Lung microvascular endothelial cell (primary cell): ENCODE data around the gene PYHIN1. TPM values are rescaled to one million over a fixed set of nuclear protein-coding genes. Genes with fewer than 3 reads are reported as not detected.
A peak's percentile ranks its signal among the peaks of the same experiment; 100 is the strongest.
"Not testable (repeated sequence)": the region's sequence is repeated elsewhere in the genome, so short reads cannot be mapped to it uniquely, and the experiment has no call there.

Experiments
- DNase-seq, 2 donors: peaks; one replicate each; pipeline versions ENCODE4 v3.0.0 to v3.0.0-alpha.2; 2010; ENCODE audit warnings: low read depth in 2 of 2
- total RNA-seq: library from RNA; depleted of rRNA; stranded (reverse); fragments of >200 nt; gene quantifications from 2 replicates; pipeline ENCODE4 v1.2.1, GENCODE V29; 2014

PYHIN1 gene
- total RNA-seq, 1 donor from 2014 or later, result not detected

DNA sequence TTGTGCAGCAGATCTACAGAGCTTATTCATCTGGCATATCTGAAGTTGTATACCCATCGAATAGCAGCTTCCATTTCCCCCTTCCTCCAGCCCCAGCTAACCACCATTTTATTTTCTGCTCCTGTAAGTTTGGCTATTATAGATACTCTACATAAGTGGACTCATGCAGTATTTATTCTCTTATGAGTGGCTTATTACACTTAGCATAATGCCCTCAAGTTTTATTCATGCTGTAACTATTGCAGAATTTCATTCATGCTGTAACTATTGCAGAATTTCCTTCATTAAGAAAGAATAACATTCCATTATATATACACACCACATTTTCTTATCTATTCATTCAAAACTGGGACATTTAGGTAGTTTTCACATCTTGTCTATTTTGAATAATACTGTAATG is 47.9 kb downstream of the PYHIN1 start:
- DNase-seq, result no peak

DNA sequence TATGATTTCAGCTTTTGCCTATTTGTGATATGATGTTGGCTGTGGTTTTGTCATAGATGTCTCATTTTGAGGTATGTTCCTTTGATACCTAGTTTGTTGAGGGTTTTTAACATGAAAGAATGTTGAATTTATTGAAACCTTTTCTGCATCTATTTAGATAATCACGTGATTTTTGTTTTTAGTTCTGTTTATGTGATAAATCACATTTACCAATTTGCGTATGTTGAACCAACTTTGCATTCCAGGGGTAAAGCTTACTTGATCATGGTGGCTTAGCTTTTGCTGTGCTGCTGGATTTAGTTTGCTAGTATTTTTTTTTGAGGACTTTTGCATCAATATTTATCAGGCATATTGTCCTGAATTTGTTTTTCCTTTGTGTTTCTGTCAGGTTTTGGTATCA is 51.9 kb downstream of the PYHIN1 start:
- DNase-seq, result no peak

DNA sequence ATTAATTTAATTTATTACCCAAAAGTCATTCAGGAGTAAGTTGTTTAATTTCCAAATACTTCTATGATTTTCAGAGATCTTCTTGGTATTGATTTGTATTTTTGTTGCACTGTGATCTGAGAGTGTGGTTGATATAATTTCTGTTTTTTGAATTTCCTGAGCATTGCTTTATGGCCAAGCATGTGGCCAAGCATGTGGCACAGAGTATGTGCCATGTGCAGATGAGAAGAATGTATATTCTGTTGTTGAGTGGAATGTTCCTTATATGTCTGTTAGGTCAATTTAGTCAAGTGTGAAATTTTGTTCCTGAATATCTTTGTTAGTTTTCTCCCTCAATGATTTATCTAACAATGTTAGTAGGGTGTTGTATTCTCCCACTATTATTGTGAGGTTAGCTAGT is 53.0 kb downstream of the PYHIN1 start:
- DNase-seq, result no peak

DNA sequence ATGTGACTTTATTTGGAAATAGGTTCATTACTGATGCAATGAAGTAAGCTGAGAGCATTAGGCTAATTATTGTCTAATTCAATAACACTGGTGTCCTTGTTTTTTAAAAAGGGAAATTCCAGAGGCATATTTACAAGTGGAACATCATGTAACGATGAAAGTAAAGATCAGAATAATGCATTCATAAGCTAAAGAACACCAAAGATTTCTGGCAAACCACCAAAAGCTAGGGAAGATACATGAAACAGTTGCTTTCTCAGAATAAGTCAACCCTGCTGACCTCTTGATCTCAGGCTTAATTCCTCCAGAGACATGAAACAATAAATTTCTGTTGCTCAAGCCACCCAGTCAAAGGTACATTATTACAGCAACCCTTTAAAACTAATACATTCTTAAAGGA is 58.1 kb downstream of the PYHIN1 start:
- no peak for DNase-seq

DNA sequence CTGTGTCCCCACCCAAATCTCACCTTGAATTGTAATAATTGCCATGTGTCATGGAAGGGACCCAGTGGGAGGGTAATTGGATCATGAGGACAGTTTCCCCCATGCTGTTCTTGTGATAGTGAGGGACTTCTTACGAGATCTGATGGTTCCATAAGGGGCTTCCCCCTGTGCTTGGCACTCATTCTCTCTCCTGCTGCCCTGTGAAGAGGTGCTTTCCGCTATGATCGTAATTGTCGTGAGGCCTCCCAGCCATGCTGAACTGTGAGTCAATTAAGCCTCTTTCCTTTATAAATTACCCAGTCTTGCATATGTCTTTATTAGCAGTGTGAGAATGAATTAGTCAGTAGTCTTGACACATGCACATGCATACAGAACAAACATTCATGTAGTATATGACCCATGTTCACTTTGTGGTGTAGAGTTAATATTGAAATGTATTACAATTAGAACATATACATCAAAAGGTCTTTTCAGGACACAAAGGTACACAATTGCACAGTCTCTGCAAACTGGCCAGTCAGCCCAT is 61.5 kb downstream of the PYHIN1 start:
- no peak for DNase-seq

DNA sequence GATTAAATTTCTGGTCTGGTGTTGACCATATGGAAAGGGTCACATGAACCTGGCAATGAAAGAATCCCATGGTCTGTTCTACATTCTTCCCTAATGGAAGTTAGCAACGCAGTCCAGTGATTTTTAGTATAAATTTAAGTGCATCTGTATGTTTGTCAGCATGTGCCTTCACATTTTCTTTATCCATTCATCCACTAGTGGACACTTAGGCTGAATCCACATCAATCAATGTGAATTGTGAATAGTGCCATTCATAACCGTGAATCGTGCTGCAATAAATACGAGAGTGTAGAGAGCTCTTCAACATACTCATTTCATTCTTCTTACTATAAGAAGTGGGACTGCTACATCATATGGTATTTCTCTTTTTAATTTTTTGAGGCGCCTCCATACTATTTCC is 65.6 kb downstream of the PYHIN1 start:
- DNase-seq, result no peak

DNA sequence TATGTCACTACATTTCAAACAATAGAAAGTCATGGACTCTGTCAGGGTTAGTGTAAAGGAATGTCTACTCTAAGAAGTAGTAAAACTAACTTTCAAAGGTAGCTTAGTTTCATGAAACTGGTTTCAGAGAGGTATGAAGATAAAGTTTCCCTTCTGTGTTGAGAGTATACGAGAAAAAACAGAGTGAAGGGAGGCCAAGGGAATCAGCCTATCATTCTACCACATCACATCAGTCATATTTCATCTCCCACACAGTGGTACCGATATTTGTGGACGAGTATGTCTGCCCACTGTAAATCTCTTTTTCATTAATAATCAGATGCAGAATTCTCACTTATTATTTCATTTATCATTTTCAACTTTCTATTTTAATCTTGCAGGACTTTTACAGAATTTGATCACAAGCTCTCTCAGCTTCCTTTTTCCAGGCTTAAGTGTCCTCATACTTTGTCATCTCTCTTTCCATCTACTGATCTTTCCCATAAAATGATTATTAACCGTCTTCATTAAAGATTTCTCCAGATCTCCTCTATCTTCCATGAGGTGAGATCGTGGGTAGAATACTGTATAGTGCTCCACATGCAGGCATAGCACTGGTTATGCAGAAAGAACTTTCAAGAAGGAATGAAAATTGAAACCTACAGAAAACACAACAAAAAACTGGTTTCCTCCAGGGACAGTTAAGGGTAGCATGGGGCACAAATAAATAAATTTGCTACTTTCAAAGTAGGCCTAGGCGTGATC is 66.9 kb downstream of the PYHIN1 start:
- no peak for DNase-seq

DNA sequence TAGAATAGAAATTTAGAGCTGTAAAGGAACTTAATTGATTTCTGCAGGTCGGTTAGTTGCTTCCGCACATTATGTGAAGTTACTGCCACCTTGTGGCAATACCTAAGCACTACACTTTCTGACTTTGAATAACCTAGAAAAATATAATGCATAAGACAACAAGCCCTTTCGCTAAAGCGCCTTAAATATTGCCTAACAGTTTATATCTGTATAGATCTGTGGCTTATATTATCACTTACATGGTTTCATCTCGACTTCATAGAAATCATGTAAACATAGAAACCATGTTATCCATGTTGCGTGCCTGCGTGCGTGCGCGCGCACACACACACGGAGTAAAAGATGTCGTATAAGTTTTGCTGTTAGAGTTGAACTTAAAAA is 67.4 kb downstream of the PYHIN1 start:
- DNase-seq, result peak; percentile 65 to 78

DNA sequence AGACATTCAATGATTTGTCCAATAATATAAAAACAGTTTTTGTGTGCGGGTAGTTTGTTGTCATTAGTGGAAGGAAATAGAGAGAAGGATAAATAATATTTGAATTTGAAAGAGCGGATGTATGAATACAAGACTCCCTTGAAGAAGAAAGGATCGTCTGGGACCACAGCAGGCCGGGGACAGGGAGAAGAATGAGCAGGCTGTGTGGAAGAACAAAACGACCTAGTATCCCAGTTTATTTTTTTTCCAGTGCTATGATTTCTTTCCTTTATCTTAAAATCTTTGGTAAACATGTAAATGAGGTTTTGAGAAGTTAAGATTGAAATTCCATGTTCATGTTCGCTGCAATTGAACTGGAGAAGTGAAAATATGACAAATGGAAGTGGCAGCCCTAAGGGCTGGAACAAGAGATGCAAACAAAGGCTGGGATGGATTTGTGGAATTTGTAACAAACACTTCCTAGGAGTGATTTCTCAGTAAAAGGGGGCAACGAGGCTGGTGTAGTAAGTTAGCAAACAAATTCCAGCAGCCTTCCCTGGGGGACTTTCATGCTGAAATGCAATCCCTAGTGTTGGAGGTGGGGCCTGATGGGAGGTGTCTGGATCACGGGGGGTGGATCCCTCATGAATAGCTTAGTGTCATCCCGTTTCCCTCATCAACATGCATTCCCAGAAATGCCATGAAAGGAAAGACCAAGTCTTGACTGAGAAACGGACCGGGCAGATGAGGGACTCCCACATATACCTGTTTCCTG is 68.1 kb downstream of the PYHIN1 start:
- peak; percentile 95 to 97 for DNase-seq

DNA sequence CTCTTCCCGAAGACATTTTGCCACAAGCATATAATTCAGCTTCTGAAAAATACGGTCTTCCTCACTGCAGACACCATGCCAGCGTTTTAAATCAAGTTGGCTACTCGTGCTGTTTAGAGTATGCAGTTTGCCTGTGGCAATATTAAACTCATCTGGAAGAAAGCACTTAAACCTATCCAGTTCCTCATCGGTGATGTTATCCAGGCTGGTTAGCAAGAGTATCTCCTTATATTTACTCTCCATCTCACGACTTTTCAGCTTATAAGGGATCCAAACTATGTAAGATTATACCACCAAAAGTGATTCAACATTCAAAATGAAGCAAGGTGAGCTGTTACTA is 68.7 kb downstream of the PYHIN1 start:
- no peak for DNase-seq

DNA sequence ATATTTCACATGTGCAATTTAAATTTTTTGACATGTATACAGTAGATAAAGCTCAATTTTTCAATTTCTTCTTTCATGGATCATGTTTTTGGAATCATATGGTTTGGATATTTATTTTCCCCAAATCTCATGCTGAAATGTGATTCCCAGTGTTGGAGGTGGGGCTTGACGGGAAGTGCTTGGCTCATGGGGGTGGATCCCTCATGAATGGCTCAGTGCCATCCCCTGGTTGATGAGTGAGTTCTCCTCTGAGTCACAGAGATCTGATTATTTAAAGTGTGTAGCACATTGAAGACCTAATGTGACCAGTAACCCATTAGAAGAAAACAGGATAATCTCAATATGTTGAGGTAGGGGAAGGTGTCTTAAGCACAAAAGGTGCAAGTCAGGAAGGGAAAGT is 69.3 kb downstream of the PYHIN1 start:
- peak; percentile 94 to 96 for DNase-seq

DNA sequence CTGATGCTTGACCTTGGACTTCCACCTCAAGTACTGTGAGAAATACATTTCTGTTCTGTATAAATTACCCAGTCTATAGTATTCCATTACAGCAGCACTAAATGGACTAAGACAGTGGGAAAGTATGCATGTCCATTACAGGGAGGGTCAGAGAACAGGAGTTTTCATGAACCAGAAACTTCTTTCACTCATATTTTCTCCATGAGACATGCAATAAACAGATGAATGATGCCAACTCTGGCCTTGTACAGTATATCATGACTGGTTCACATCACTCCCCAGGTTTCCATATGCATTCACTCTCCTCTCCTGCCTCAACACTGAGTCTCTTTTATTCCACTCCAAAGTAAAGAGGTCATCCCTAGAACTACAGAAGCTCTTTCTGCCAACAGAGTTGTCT is 73.8 kb downstream of the PYHIN1 start:
- no peak for DNase-seq

DNA sequence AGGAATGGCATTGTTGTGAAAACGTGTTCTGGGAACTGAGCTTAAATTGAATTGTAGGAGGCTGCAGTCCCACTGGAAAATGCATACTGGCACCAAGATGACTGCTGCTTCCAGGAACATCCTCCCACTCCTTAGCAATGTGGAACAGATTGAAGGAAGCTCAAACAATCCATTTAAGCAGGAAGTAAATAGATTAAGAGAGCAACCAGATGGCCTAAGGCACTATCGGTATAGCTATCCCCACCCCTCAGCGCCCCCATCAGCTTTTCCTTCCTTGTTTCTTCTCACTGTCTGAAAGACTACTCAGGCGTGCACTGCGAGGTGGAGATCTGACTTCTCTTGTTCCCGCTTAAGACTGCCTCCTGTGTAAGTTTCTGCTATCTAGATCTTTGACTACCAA is 74.3 kb downstream of the PYHIN1 start:
- DNase-seq, result no peak

DNA sequence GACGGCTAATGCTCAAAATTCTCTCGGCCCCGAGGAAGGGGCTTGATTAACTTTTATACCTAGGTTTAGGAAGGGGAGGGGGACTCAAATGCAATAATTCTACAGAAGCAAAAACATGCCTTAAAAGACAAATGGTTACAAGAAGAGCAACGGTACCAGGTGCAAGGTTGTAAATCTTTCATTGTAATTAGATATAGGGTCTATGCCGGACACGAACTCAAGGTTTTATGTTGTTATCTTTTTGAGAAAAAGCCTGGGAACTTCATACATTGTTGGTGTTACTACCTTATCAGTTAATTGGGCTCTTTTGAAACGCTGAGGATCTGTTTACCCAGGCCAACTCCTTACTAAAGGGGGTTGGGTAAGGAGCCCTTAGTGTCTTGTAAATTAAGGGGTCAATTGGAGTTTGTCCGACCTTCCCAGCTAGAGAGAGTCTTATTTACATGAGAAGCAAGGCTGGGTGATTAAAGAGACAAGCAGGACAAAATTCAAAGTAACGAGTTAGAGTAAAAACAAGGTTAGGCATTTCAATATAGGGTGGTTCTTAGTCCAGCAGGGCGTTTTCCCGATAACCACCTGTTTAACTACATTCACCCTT is 75.0 kb downstream of the PYHIN1 start:
- DNase-seq, result not testable (repeated sequence)

DNA sequence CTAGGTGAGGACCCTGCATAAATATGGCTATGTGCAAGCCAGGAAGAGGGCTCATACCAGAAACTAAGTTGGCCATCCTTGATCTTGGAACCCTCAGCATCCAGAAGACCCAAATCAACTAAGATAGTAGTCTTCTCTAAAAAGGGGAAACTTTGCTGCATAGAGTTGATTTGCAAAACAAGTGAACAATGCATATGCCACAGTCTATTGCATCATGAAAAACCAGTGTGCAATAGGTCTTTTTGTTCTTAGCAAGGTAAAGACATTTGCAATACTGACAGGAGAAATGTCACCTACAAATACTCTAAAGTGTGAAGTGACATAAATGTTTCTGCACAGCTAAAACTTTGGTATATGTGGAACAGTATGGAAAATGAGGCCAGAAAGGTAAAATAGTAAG is 76.4 kb downstream of the PYHIN1 start:
- no peak for DNase-seq

DNA sequence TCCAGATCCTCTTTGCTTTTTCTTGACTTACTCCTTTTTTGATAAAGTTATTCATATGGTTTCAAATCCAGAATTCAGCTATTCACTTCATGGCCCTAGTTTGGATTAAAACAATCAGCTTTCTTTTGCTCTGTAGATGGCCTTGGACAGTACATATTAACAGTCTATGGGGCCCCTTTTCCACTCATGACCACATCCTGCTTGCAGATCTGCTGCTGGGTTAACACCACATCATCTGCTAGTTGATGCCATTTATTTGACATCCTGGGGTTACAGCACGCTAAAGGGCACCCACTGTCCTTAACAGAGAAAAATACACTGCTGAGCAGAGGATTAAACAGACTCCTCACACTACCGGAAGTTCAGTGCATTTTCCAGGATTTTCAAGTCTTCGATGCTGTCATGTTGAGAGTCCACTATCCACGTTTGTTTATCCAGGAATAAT is 77.4 kb downstream of the PYHIN1 start:
- peak in 1 of 2 donors; percentile 20 for DNase-seq

DNA sequence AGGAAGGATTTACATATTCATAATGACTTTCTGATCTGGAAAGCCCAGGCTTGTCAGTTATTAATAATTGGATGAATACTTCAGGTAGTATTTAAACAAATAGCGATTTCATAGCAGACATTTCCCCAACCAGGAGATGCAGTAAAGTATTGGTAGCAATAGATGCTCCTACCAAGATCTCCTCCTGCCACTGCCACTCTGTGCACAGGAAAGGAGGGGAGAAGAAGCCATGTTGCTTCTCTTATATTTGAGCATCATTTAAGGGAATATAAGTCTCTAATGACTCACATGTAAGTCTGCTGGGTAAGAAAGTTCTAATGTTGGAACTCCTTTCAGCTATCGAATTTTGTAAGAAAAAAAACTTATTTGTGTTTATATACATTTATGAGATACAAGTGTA is 77.9 kb downstream of the PYHIN1 start:
- DNase-seq, result no peak

DNA sequence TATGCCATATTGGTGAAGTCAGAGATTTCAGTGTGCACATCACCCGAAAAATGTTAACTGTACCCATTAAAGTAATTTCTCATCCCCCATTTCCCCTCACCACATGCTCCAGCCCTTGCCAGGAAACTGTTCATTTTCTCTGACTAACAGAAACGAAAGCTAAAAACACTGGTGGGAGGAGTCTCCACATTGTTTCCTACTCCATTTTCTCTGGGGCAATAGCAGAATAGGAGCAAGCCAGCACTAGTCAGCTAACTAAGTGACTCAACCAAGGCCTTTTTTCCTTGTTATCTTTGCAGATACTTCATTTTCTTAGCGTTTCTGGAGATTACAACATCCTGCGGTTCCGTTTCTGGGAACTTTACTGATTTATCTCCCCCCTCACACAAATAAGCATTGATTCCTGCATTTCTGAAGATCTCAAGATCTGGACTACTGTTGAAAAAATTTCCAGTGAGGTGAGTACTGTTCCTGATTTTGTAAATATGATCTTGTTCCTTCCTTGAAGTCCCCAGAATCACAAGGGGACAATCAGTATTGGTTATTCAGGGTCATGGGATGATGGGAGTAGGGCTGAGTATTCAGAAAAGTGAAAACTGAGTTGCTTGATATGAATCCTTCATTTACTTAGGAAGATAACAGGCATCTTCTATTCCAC is 78.5 kb downstream of the PYHIN1 start, which contains the start of gene IFI16:
Gene IFI16 (plus strand): TSS at position 204 of the 658 bp plus-strand sequence. CDS start 4,774 bp downstream, outside the sequence.
- peak; percentile 89 to 93 for DNase-seq

DNA sequence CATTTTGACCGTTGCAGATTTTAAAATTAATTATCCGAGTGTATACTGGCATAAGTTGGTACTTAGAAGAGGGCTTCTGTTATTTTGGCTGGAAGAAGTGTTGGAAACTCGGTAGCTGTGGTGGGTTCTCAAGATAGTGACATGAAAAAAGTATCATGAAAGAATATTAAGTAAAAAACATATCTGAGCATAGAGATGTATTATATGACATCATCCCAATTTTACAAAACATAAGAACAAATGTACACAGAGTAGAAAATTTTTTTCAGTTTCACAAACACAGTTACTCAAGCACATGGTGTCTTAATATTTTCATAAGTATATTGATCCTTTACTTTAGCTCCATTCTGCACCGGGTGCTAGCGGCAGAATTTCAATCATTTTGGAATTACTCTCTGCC is 79.0 kb downstream of the PYHIN1 start:
- DNase-seq, result no peak

DNA sequence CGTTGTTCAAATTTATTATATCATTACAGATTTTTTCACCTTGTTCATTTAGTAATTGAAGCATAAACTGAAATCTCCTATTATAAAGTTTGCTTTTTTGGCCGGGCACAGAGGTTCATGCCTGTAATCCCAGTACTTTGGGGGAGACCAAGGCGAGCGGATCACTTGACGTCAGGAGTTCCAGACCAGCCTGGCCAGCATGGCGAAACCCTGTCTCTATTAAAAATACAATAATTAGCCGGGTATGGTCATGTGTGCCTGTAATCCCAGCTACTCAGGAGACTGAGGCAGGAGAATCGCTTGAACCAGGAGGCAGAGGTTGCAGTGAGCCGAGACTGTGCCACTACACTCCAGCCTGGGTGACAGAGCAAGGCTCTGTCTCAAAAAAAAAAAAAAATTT is 79.6 kb downstream of the PYHIN1 start:
- DNase-seq, result peak; percentile 29 to 31

DNA sequence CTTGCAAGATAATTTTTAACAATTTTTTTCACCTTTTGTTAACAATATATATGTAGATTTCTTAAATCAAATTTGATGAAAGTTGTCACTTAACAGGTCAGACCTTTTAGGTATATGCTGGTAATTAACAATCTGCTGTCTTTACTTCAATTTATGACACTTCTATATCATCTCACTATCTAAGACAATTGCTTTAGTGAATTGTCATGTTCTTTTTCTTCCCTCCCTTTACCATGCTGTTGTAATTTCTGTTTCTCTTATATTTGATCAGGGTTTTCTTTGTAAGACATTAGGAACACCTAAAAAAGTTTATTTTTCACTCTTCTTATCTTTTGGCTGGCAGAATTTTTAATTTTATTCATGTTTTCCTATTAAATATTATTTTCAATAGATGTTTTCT is 80.4 kb downstream of the PYHIN1 start:
- no peak for DNase-seq

DNA sequence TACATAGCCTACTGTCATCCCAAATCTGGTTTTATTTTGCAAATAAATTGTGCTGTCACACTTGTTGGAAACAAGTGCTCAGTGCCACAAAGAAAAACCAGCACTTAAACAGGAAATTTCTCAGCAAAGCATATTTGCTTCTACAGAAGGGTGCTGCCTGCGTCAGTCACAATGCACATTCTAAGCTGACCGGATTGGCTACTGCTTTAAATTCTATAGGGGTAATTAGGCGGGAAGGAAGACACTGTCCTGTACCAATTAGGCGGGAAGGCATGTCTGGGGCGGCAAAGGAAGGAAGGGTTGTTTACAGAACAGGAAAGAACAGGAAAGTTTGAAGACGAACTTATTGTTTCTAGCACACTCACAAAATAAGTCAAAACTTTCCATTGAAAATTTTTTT is 81.1 kb downstream of the PYHIN1 start:
- DNase-seq, result peak; percentile 59 to 81
